DOHH2 (cell line): ENCODE data around the gene MOK.

Experiments
- EZH2phosphoT487 ChIP-seq: fragments of 200-600 bp; sonication (generic); IDR thresholded peaks from 2 replicates; pipeline ENCODE4 v1.6.1; 2017; ENCODE audit warnings: borderline replicate concordance, mild to moderate bottlenecking, antibody characterized with exemption, low read length, moderate library complexity, mixed read lengths
- TF ChIP-seq, protein P1 (sequence below): fragments of 200-600 bp; sonication (generic); IDR thresholded peaks from one replicate; pipeline ENCODE4 v1.5.1; 2014; ENCODE audit warnings: antibody characterized with exemption, mild to moderate bottlenecking, low read depth, low read length; ENCODE audit not compliant: poor library complexity, severe bottlenecking

DNA sequence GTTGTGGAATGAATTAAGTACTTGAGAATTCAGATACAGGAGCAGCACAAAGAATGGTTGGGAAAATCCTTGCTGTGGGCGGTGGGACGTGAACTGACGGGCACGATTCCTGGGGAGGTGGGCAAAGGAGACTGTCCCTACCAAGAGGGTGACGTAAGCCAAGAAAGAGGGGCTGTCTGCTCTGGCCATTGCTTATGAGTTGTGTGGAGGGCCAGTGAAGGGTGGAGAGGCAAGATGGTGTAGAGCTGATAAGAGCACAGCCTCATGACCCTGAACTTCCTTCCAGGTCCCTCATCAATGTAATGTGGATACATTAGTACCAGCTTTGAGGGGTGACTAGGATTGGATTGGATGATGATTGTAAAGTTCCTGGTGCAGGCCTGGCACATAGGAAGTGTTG is 115.1 kb downstream of the MOK start:
- TF ChIP-seq, protein P1, sequence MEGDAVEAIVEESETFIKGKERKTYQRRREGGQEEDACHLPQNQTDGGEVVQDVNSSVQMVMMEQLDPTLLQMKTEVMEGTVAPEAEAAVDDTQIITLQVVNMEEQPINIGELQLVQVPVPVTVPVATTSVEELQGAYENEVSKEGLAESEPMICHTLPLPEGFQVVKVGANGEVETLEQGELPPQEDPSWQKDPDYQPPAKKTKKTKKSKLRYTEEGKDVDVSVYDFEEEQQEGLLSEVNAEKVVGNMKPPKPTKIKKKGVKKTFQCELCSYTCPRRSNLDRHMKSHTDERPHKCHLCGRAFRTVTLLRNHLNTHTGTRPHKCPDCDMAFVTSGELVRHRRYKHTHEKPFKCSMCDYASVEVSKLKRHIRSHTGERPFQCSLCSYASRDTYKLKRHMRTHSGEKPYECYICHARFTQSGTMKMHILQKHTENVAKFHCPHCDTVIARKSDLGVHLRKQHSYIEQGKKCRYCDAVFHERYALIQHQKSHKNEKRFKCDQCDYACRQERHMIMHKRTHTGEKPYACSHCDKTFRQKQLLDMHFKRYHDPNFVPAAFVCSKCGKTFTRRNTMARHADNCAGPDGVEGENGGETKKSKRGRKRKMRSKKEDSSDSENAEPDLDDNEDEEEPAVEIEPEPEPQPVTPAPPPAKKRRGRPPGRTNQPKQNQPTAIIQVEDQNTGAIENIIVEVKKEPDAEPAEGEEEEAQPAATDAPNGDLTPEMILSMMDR: no peak
- no peak for TF ChIP-seq EZH2phosphoT487
